GM04504 (cell line): ENCODE data around the gene ACADS.
"Not testable (repeated sequence)": the region's sequence is repeated elsewhere in the genome, so short reads cannot be mapped to it uniquely, and the experiment has no call there.

Source experiments
- DNase-seq: peaks from one replicate; pipeline ENCODE4 v3.0.0-alpha.2; 2012; ENCODE audit warnings: low read depth

Gene ACADS

DNA sequence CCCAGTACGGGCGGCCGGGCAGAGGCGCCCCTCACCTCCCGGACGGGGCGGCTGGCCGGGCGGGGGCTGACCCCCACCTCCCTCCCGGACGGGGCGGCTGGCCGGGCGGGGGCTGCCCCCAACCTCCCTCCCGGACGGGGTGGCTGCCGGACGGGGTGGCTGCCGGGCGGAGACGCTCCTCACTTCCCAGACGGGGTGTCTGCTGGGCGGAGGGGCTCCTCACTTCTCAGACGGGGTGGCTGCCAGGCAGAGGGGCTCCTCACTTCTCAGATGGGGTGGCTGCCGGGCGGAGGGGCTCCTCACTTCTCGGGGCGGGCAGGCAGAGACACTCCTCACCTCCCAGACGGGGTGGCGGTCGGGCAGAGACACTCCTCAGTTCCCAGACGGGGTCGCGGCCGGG, 6.6 kb downstream of the ACADS start:
- not testable (repeated sequence) for DNase-seq

- DNase-seq: no peak
Measured at GRCh38 chr12:120733574-120733973, 7.9 kb downstream of the ACADS start.

DNA sequence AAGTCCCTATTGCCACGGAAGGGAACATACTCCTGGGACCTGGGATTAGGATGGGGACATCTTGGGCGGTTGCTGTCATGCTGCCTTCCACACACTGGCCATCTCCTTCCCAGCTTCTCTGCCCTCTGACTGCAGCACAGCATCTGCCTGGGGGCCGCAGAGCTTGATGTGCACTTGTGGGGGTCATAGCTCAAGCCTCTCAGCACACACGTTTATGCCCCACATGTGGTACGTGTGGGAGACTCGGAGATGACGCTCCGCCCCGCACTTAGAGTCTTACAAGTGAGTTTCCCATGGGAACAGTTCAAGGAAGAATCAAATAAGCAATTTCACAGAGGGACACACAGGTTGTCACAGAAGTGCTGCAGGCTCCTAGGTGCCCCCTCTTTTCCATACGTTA, 8.6 kb downstream of the ACADS start:
- DNase-seq: no peak

DNA sequence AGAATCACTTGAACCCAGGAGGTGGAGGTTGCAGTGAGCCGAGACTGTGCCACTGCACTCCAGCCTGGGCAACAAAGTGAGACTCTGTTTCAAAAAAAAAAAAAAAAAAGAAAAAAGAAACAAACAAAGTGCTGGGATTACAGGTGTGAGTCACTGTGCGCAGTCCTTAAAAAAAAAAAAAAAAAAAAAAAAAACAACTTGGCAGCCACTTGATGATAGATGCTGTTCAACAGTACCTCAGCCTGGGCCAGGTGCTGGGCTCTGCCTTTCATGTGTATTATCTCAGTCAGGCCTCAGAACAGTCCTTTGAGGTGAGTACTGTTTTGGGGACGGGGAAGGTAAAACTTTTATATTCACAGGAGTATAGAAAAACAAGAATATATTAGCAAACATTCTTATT, 9.6 kb downstream of the ACADS start:
- no peak for DNase-seq

DNA sequence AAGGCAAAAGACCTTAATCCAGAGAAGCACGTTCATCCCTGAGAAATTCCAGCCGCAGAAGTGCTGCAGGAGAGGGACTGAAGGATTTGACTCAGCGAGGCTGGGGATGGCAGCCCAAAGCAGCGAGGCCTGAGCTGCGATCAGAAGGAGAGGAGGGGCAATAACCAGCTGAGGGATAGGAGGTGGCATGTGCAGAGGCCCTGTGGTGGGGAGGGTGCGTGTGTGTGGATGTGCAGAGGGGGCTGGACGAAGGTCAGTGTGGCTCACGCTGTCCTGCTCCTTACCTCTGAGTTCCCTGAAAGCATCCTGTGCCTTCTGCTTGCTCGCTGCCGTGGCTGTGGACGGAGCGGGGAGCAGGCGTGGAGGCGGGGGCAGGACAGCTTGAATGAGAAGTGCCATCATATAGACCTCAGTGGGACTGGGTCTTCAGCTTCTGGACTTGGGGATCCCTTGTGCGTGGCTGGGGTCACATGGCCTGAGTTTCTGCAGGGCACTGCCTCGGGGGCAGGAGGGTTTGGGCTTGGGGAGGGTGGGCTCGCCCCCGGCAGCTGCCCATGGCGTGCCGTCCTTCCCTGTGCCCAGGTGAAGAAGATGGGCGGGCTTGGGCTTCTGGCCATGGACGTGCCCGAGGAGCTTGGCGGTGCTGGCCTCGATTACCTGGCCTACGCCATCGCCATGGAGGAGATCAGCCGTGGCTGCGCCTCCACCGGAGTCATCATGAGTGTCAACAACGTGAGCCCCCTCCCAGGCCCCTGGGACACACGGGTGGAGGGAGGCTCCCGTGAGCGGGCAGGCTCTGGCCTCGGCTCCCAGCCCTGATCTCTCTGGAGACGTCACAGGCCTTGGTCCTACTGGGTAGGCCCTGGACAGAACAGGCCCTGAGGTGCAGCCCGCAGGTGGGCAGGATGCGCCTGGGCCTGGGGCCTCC, 11.0 kb downstream of the ACADS start:
- DNase-seq: no peak

GRCh38 chr12:120737557-120738251, 12.1 kb downstream of the ACADS start:
- no peak for DNase-seq

GRCh38 chr12:120738252-120739030, 12.8 kb downstream of the ACADS start:
- DNase-seq: no peak

GRCh38 chr12:120739031-120739762, 13.6 kb downstream of the ACADS start:
- no peak for DNase-seq

GRCh38 chr12:120739821-120740613, 14.4 kb downstream of the ACADS start:
- DNase-seq: no peak

DNA sequence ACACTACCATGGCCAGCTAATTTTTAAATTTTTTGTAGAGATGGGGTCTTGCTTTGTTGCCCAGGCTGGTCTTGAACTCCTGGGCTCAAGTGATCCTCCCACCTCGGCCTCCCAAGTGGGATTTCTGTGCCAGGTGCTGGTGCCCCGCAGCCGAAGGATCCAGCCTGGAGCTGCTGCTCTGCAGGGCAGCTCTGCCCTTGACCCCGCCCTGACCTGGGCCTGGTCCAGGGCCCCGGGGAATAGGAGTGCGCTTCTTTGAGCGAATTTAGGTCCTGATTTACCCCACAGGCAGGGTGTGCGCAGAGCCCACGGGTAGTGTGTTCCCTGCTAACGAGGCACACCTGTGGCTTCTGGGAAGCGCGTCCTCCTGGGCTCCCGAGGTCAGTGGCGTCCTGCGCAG, 15.2 kb downstream of the ACADS start:
- no peak for DNase-seq

GRCh38 chr12:120741476-120742421, 16.1 kb downstream of the ACADS start:
- no peak for DNase-seq

- DNase-seq: no peak
Measured at GRCh38 chr12:120744922-120745493, 19.4 kb downstream of the ACADS start.

GRCh38 chr12:120748242-120748641, 22.6 kb downstream of the ACADS start:
- DNase-seq: no peak

GRCh38 chr12:120749256-120749655, 23.6 kb downstream of the ACADS start:
- no peak for DNase-seq

GRCh38 chr12:120750806-120751205, 25.2 kb downstream of the ACADS start:
- no peak for DNase-seq

DNA sequence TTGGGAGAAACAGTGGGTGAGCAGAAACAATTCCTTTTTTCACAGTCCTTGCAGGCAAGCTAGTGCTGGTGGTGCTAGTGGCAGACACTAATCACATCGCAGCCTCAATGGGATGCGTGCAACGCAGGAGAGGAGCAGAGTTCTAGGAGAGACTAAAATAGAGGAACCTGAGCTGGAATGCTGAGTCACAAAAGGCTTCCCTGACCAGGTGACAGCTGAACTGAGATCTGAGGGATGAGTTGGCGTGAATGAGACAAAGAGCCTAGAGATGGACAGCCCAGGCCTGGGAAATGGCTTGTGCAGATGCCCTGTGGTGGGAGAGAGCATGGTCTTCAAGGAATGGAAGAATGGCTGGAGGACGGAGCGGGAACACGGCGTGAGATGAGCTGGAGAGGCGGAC, 25.8 kb downstream of the ACADS start:
- no peak for DNase-seq

- DNase-seq: no peak
Measured at GRCh38 chr12:120754792-120755191, 29.2 kb downstream of the ACADS start.

DNA sequence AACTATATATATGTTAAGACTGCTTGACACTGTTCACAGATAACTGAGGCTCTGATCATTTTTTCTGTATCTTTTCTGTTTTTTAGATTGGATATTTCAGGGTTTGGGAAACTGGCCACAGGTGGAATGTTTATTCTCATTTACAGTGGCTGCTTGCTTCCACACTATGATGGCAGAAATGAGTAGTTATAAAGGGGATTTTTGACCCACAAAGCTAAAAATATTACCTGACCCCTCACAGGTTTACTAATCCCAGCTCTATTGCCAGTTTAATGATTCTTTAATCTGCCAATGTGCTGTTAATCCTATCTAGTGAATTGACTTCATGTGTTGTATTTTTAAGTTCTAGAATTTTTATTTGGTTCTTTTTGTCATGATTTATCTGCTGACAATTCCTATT, 29.6 kb downstream of the ACADS start:
- no peak for DNase-seq

DNA sequence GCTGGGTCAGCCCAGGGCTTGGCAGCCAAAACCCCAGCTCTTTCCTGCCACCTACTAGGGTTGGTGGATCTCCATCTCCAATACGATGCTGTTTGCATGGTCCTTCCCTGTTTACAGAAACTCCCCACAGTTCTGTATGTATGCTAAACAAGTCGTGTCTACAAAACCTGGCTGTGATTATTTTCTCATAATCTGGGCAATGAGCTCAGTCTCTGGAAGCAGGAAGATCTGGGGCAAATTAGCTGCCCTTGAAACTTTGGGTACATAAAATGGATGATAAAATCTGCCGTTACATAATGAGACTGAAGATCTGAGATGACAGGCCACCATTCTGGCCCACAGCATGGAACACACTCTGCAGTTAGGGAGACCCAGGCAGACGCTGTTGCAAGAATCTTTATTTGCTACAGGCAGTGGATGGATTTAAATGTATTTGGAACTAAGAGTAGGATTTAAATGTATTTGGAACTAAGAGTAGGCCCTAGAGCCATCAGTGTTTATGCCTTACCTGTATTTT, 31.7 kb downstream of the ACADS start:
- DNase-seq: no peak
